A549 treated with GW870086 at 1 μM for 4 hours (cell line): ENCODE measurements around the gene DRAXIN. TPM values are rescaled to one million over a fixed set of nuclear protein-coding genes. Genes with fewer than 3 reads are reported as not detected.

ENCODE experiments used
- total RNA-seq: library from RNA; stranded (reverse); fragments of 200-300 nt; extraction: Qiagen RNA extraction; gene quantifications from 5 replicates; pipeline ENCODE4 v1.2.3, GENCODE V29; 2022; ENCODE audit warnings: low read depth

DRAXIN gene, protein sequence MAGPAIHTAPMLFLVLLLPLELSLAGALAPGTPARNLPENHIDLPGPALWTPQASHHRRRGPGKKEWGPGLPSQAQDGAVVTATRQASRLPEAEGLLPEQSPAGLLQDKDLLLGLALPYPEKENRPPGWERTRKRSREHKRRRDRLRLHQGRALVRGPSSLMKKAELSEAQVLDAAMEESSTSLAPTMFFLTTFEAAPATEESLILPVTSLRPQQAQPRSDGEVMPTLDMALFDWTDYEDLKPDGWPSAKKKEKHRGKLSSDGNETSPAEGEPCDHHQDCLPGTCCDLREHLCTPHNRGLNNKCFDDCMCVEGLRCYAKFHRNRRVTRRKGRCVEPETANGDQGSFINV
- 0.03 to 0.14 TPM (median 0.07 TPM) in 5 replicates for total RNA-seq

GRCh38 chr1:11691302-11691914 lies at the start of gene DRAXIN:
Gene DRAXIN, plus strand, starts transcription at chr1:11691710. Its CDS starts 14,549 bp downstream, at chr1:11706259.

DNA sequence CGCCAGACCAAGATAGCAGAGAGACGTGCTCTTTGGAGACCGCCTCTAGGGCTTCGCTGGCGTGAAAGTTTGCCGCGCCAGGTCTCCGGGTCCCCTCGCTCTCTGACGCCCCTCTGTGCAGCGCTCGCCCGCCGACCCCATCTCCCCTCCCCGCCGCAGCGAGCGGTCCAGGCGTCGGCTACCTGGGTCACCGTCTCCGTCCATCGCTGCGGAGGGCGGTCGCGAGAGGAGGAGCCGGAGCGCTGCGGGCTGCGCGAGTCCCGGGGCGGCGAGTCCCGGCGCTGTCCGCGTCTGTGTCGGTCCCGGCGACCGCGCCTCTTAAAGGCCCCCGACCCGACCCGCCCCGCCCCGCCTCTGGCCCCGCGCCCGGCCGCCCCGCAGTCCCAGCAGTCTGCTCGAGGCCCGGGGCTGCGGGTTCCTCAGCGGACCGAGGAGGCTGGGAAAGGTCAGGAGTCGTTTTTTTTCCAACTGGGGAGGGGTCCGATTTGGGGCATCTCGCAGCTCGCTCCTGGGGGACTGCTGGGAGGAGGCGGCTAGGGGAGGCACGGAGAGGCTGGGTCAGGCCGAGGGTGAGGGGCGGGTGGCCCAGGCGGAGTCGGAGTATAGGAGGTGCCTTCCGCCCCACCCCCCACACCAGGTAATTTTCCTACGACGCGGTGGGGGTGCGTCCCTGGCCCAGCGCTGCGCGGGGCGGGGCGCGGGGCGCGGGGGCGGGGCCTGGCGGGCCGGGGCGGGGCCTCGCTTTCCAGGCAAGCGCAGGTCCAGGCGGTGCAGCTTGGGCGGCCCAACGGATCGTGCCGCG lies 37.2 kb upstream of the DRAXIN start, which contains the start of the genes FBXO2 and FBXO44:
TSS of gene FBXO2 (minus strand) at position 293 of the 802 bp plus-strand sequence. CDS start at position 204, 89 bp downstream.
TSS of gene FBXO44 (plus strand) at position 741 of the 802 bp plus-strand sequence. CDS start 959 bp downstream, outside the sequence.

DNA sequence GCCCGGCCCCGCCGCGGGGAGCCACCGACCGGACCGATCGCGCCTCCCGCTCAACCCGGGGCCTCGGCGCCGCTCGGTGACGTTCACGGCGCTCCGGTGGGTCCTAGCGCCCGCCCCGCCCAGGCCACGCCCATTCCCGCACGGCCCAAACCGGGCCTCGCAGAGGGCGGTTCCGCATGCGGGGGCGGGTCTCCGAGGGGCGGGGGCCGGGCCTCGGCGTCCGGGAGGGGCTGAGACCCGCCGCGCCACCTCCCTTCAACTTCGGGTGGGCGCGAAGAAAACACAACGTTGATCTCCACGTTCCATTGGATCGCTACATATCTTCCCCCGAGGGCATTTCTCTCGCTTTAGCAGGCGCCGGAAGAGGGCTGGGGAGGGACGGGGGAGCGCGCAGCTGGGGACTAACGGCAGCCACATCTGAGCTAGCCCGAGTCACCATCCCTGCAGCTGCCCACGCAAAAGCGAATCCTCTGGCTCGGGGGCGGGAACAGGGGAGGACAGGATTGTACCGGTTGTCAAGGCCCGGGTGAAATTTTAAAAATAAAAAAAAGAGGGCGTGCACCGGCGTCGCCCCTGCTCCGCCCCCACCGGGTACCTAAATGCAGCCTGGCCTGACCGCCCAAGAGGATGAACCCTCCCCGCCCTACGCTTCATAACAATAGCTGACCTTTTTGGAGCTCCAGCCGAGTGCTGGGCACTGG lies 10.3 kb upstream of the DRAXIN start, which contains the start of gene MAD2L2:
TSS of gene MAD2L2 (minus strand) at position 78 of the 701 bp plus-strand sequence. CDS start 547 bp downstream, outside the sequence.

DNA sequence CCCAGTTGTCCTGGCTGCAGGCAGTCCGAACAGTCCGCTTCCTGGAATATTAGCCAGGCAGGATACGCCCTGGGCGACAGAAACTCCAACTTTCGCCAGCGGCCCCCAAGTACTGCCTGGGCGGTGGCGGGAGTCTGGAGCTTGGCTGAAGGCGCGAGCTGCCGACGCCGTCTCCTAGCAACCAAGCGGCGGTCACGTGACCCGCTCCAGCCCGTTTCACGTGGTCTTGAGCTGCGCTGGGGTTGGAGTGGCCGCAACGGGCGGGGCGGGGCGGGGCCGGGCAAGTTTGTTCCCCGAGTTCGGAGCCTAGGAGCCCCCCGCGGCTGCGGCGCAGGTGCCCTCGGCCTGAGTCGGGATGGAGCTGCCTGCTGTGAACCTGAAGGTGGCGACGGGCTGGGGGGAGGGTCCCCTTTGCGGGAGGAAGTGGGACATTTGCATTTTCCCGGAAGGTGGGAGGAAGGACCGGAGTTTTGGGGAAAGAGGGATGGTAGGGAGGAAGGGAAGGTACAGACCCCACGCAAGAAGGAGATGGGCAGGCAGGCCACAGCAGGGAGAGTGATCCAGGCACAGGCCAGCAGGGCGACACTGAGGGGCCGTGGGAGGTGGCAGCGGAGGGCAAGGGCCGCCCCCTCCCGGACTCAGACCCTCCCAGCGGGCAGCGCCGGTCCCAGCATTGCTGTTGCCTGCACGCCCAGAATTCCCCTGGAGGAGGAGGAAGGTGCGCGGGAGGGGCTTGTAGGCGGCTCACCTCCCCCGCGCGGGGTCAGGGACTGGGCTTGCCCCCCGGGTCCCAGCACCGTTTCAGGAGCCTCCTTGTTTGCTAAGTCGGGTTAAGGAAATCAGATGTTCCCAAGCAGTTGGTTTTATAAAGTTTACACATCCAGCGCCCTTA lies 44.6 kb downstream of the DRAXIN start, which contains the start of gene AGTRAP:
TSS of gene AGTRAP (plus strand) at position 283 of the 892 bp plus-strand sequence. CDS start at position 356, 73 bp downstream.

GRCh38 chr1:11761988-11762406 lies 70.5 kb downstream of the DRAXIN start, which contains the start of gene C1orf167:
Gene C1orf167, plus strand, starts transcription at chr1:11762193. Its CDS starts 2,208 bp downstream, at chr1:11764401.

Other genes with a start within 250 kb of the DRAXIN start
- gene DISP3, start 212.6 kb upstream of the DRAXIN start, total RNA-seq, result 0.13 to 0.41 TPM (median 0.20 TPM) in 5 replicates
- 6.3 to 9.6 TPM (median 9.2 TPM) in 5 replicates for gene FBXO2, start 37.3 kb upstream of the DRAXIN start, total RNA-seq
- 12.8 to 16.8 TPM (median 15.9 TPM) in 5 replicates for gene FBXO44, start 36.8 kb upstream of the DRAXIN start, total RNA-seq
- gene FBXO6, start 27.5 kb upstream of the DRAXIN start, total RNA-seq, result 5.9 to 9.4 TPM (median 8.5 TPM) in 5 replicates
- gene MAD2L2, start 10.6 kb upstream of the DRAXIN start, total RNA-seq, result 45.4 to 53.3 TPM (median 51.3 TPM) in 5 replicates
- 77.2 to 116 TPM (median 99.3 TPM) in 5 replicates for gene AGTRAP, start 44.4 kb downstream of the DRAXIN start, total RNA-seq
- not detected in 5 replicates for gene C1orf167, start 70.5 kb downstream of the DRAXIN start, total RNA-seq
- 3.9 to 4.9 TPM (median 4.0 TPM) in 5 replicates for gene MTHFR, start 114.3 kb downstream of the DRAXIN start, total RNA-seq
- gene CLCN6, start 114.5 kb downstream of the DRAXIN start, total RNA-seq, result 4.7 to 6.7 TPM (median 5.3 TPM) in 5 replicates
- gene NPPA, start 156.1 kb downstream of the DRAXIN start, total RNA-seq, result not detected in 5 replicates
- 0.24 TPM in 1 of 5 replicates, not detected in the others for gene NPPB, start 167.2 kb downstream of the DRAXIN start, total RNA-seq
- gene KIAA2013, start 234.7 kb downstream of the DRAXIN start, total RNA-seq, result 30.1 to 47.4 TPM (median 45.3 TPM) in 5 replicates
- 69.4 to 85.4 TPM (median 79.5 TPM) in 5 replicates for gene PLOD1, start 243.0 kb downstream of the DRAXIN start, total RNA-seq